GM18519 (cell line): Measurements from ENCODE around the gene WDR35.
"Not testable (repeated sequence)": the region's sequence is repeated elsewhere in the genome, so short reads cannot be mapped to it uniquely, and the experiment has no call there.

Source experiments
- ATAC-seq: cut with Tn5 transposase; IDR thresholded peaks from one replicate; pipeline ENCODE4 v1.9.1; 2021; ENCODE audit warnings: mild to moderate bottlenecking, moderate library complexity; ENCODE audit not compliant: unreplicated experiment, low FRiP score

WDR35 gene

GRCh38 chr2:19944205-19944845, 45.6 kb downstream of the WDR35 start:
- no peak for ATAC-seq

- no peak for ATAC-seq
Measured at GRCh38 chr2:19943189-19943588, 46.7 kb downstream of the WDR35 start.

GRCh38 chr2:19942199-19942598, 47.7 kb downstream of the WDR35 start:
- no peak for ATAC-seq

- ATAC-seq = no peak
Measured at GRCh38 chr2:19937004-19937403, 52.9 kb downstream of the WDR35 start.

GRCh38 chr2:19936203-19936602, 53.7 kb downstream of the WDR35 start:
- no peak for ATAC-seq

GRCh38 chr2:19933351-19933981, 56.4 kb downstream of the WDR35 start:
- ATAC-seq = no peak

GRCh38 chr2:19932928-19933327, 57.0 kb downstream of the WDR35 start:
- no peak for ATAC-seq

- no peak for ATAC-seq
Measured at GRCh38 chr2:19929226-19929625, 60.7 kb downstream of the WDR35 start.

GRCh38 chr2:19927816-19928215, 62.1 kb downstream of the WDR35 start:
- not testable (repeated sequence) for ATAC-seq

GRCh38 chr2:19924526-19924925, 65.4 kb downstream of the WDR35 start:
- ATAC-seq = not testable (repeated sequence)

GRCh38 chr2:19922188-19922587, 67.7 kb downstream of the WDR35 start:
- ATAC-seq = not testable (repeated sequence)

- no peak for ATAC-seq
Measured at GRCh38 chr2:19916385-19916950, 73.4 kb downstream of the WDR35 start.

- no peak for ATAC-seq
Measured at GRCh38 chr2:19914266-19914975, 75.5 kb downstream of the WDR35 start.

GRCh38 chr2:19911808-19912509, 77.9 kb downstream of the WDR35 start:
- ATAC-seq = no peak

- no peak for ATAC-seq
Measured at GRCh38 chr2:19902216-19902740, 87.6 kb downstream of the WDR35 start.

GRCh38 chr2:19901442-19902215, 88.3 kb downstream of the WDR35 start, which contains the start of gene TTC32:
Gene TTC32, minus strand, starts transcription at chr2:19901983. Its CDS starts 129 bp downstream, at chr2:19901854.
- peak; percentile 71 for ATAC-seq

- peak; percentile 0 for ATAC-seq
Measured at GRCh38 chr2:19900931-19901441, 88.9 kb downstream of the WDR35 start.

GRCh38 chr2:19899985-19900930, 89.6 kb downstream of the WDR35 start:
- peak; percentile 28 for ATAC-seq
